Measurements from ENCODE around the gene MICU1.
A peak's percentile ranks its signal among the peaks of the same experiment; 100 is the strongest.

Gene MICU1

DNA sequence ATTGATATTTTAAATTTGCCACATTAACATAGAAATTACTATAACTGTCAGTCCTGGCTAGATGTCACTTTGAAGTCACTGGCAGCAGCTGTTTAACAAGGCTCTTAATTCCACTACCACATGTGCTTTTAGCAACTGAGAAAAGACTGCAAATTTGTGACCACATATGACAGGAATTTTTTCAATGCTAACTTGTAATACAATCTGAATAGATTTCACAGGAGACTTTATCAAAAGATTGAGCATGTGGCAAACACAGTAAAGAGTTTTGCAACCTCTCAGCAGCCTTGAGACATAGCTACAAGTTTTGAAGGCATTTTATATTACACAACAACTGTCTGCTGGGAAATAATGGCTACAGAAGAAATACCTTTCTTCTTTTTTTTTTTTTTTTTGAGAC lies 73.0 kb downstream of the MICU1 start:
- DNase-seq = peak; percentile 81

DNA sequence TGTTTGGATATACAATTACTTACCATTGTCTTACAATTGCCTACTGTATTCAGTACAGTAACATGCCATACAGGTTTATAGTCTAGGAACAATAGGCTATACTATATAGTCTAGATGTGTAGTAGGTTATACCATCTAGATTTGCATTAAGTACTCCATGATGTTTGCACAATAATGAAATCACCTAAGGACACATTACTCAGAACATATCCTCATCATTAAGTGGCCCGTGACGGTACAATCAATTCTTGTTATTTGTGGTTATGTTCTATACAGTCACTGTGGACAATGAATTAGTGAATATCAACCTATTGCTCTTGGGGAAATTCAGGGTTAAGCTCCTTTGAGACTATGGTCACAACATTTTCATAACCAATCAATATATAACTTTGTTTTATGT lies 75.6 kb downstream of the MICU1 start:
- no peak for DNase-seq

DNA sequence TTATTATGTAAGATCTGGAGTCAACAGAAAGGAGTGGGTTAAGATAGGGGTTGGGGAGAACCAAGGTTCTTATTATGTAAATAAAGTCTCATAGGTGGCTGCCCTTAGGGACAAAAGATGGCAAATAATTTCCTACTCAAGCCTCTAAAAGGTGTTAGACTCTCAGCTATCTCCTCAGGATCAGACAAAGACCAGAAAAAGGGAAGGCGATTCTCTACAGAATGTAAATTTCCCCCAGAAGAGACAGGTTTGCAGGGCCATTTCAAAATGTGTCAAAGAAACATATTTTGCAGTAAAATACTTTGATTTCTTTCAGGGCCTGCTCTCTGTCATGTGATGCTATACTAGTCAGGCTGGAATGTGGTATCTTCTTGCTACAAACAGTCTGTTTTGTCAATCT lies 80.3 kb downstream of the MICU1 start:
- DNase-seq = no peak

DNA sequence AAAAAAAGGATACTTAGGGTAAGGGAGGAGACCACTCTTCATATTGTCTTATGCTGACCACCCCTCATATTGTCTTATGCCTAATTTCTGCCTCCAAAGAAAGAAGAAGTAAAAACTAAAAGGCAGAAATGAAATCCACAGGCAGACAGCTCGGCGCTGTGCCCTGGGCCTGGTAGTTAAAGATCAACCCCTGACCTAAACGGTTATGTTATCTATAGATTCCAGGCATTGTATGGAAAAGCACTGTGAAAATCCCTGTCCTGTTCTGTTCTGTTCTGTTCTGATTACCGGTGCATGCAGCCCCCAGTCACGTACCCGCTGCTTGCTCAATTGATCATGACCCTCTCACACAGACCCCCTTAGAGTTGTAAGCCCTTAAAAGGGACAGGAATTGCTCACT lies 82.0 kb downstream of the MICU1 start:
- peak; percentile 56 for DNase-seq

DNA sequence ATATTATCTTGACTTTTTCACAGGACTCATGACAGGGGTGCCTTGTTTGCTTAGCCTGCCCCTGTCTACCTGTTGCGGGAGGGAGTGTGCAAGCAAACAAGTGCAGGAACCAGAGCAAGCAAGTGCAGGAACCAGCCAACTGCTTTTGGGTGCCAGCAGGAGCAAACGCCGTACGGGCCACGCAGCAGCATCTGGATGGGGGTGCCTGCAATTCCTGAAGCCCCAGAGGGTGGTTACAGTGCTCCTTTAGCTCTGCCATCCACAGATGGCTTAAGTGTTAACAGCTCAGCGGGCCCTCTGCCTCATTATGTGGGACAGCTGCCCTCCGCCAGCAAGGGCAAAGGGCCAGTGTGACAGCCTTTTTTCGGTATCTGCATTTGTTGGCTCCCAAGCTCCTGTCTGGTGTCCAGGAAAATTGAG lies 83.5 kb downstream of the MICU1 start:
- no peak for DNase-seq

DNA sequence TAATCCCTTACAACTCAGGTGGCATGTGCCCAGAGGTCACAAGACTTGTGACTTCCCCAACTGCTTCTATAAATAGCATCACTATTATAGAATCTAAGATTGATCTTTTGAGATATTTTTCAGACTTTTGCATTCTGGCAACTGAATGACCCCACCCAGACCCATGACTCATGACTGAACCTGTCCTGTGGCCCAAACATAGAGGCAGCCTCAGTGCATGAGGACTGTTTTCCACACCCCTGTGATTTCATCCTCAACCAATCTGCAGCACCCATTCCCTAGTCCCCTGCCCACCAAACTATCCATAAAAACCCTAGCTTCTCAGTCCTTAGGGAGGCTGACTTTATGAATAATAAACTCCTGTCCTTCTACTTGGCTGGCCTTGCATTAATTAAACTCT lies 84.5 kb downstream of the MICU1 start:
- no peak for DNase-seq

DNA sequence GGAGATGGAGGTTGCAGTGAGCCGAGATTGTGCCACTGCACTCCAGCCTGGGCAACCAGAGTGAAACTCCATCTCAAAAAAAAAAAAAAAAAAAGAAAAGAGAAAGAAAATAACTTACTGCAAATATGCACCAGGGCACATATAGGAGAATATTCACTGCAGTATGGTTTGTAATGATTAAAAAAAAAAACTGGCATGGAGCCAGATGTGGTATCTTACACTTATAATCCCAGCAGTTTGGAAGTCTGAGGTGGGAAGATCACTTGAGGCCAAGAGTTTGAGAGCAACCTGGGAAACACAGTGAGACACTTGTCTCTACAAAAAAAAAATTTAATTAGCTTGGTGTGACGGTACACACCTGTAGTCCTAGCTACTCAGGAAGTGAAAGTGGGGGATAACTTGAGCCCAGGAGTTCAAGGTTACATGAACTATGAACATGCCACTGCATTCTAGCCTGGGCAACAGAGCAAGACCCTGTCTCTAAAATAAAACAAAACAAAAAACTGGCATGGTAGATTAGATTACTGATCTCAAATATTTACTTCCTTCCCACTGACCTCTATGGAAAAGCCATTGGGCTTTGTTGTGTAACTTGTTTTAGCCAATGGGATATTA lies 85.6 kb downstream of the MICU1 start:
- no peak for DNase-seq

DNA sequence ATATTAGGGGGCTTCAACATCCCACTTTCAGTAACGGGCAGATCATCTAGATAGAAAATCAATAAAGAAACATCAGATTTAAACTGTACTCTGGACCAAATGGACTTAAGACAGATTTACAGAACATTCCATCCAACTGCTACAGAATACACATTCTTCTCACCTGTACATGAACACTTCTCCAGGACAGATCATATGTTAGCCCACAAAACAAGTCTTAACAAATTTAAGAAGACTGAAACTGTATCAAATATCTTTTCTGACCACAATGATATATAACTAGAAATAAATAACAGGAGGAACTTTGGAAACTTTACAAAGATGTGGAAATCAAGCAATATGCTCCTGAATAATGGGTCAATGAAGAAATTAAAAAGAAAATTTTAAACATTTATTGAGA lies 86.7 kb downstream of the MICU1 start:
- no peak for DNase-seq

DNA sequence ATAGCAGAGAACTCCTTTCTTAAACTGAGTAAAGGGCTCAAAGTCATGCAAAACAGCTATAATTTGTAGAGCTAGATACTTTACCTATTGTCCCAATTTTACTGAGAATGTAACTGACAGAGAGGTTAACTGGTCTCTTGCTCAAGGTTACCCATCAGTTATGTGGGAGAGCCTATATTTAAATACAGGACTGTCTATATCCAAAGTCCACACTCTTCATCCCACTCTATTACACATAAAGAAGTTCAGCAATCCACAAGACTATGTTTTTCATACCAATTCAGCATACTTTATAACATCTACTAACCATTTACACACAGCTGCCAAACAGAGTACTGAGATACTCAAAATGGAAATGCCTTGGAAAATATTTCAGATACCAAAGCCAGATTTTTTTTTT lies 100.2 kb downstream of the MICU1 start:
- no peak for DNase-seq

DNA sequence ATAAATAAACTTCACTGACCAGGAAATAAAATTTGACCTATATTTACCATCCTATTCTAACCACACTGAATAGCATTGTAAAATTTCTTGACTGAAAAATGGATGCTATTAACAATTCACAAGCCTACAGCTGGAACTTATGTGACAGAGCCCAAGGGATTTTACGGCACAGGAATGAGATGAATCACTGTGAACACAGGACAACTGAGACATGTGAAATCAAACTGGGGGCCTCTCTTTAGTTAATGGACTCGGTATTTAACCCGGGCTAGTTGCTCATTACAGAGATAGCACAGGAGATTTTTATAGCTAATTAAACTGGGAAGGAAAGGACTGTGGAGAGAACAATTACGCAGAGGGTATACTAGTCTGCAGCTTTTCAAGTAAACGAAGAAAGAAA lies 100.6 kb downstream of the MICU1 start:
- no peak for DNase-seq

DNA sequence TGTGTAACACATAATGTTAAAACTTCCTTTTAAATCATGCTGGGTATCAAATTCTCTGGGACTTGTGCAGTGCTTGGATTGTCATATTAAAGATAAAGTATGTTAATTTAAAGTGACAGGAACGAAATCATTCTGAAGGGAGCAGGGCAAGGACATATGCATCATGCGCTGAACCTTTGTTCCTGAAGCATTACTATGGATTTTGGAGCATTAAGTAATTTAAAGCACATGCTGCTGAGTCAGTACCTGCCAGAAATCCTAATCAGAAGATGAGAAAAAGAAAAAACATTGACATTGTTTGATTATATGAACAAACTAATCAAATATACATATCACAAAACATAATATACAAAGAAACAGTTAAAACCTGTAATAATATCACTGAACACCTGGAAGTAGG lies 101.4 kb downstream of the MICU1 start:
- DNase-seq = no peak

DNA sequence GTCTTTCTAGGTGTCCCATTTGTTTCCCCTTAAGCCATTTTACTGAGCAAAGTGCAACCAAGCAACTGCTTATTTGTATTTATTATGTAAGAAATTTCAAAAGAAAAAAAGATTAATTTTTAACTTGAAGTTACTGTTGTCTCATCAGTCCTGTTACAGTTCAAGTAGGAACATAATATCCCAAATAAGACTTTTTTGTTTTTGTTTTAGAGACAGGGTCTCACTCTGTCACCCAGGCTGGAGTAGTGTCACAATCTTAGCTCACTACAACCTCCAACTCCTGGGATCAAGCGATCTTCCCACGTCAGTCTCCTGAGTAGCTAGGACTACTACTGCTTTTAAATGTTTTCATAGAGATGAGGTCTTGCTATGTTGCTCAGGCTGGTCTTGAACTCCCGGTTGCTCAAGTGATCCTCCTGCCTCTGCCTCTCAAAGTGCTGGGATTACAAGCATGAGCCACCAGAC lies 101.9 kb downstream of the MICU1 start:
- DNase-seq = no peak

DNA sequence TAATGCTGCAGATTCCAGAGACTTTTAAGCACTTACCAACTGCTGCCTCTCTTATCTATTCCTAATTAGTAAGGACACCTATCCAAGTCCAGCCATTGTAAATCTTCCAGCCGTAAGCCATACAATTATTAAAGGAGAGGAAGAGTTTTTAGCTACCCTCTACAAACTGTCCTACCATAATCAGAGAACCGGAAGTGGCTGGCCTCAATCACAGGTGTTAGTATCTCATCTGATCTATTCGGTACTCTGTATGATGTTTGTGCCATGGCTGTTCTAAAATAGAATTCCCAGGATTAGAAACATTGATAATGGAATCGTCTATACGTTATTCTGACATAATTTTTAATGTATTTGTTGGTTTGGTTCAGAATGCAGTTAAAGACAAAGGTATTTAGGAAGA lies 102.8 kb downstream of the MICU1 start:
- DNase-seq = no peak

DNA sequence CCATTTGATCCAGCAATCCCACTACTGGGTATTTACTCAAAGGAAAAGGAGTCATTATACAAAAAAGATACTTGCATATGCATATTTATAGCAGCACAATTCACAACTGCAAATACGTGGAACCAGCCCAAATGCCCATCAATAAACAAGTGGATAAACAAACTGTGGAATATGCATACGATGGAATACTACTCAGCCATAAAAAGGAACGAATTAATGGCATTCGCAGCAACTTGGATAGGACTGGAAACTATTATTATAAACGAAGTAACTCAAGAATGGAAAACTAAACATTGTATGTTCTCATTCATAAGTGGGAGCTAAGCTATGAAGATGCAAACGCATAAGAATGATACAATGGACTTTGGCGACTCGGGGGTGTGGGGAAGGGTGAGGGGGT lies 108.6 kb downstream of the MICU1 start:
- DNase-seq = no peak

DNA sequence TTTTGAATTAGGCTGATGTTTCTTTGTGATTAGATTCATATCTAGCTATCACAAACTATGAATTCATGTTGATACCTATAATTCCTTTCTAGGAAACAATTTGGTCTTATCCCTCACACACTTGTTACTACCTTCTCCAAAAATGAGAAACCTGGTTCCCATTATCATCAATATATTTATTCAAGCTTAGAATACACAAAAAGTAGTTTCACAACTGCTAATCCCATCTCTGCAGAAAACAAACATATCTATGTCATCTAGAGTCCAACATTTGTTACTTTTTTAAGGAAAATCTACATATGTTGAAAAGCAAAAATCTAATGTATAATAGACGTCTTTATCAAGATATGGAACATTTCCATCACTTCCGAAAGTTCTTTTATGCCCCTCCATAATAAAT lies 110.4 kb downstream of the MICU1 start:
- DNase-seq = no peak

DNA sequence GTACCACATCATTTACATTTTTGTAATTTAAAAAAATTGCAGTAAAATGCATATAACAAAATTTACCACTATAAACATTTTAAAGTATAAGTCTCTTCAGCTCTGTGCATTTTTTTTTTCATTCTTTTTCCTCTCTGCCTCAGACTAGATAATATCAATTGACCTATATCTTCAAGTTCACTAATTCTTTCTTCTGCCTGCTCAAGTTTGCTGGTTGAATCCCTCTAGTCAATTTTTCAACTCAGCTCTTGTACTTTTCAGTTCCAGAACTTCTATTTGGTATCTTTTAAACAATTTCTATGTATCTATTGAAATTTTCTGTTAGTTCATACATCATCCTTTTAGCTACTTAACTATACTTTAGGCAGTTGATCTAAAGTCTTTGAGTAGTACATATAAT lies 112.0 kb downstream of the MICU1 start:
- no peak for DNase-seq

DNA sequence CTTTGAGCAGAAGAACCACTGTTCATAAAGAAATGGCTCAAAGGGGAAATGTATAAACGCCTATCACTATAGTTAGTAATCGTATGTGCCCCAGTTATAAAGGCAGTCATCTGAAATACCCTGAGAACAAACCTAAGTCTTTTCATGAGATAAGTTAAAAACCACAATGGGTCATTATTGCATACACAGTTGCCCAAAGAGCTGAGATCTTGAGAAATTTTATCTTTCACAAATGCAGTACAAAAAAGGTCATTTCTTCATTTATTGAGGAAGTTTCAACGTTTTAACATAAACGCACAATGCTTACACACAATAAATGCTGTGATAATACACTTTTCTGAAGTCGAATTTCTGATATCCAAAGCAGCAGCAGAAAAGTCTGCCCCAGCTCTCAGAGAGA lies 114.4 kb downstream of the MICU1 start:
- DNase-seq = peak; percentile 97

DNA sequence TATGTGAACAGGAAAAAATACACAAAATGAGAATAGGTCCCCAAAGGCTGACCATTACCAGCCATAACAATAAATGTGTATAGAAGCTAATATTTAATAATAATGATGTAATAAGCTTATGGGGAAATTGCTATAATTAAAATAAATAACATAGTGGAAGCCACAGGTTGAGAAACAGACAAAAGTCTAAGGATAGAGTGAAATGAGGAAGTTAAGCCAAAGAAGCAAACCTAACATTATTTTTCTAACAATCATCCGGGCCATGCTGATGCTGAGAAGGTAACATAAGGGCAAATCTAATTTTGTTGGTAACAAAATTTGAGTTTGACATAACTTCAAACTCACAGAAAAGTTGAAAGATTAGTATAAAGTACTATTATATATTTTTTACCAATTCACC lies 115.9 kb downstream of the MICU1 start:
- peak; percentile 82 for DNase-seq

DNA sequence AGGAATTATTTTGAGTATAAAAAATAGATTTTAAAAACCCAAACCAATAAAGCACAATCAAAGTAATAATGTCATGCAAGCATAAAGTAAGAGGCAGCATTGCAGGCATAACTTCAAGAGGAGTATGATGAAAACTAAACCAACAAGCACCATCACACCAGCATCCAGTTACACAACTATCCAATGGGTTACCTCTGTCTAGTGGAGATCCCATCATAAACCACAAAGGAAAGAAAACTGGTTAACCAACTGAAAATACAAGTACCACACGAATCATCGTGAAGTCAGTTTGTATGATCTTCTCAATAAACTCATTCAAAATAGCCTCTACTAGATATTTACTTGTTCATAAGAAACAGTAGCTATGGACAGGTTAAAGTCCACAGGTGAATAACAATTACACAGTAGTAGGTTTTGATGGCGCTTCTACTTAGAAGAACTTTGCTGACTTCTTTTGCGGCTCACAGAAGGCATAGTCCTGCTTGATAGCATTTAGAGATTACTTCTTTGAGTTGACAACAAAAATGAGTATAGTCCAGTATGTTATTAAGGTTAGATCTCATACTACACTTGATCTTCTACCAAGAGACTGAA lies 116.6 kb downstream of the MICU1 start:
- peak; percentile 76 for DNase-seq

DNA sequence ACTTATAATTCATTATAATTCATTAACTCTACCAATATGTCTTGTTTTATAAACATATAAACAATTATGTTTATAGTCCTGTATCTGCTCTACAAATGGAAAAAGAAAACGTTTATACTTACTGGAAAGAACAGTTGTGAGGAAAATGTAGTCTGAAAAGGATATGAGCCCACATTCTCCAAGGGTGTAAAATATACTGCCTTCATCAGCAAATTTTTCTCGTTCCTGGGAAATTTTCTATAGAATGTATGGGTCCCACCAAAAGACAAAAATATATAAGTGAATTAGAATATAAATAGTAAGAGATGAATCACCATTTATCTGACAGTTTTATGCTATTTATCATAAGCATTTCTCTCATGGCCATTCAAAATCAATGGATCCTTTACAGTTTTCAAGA lies 117.8 kb downstream of the MICU1 start:
- no peak for DNase-seq

DNA sequence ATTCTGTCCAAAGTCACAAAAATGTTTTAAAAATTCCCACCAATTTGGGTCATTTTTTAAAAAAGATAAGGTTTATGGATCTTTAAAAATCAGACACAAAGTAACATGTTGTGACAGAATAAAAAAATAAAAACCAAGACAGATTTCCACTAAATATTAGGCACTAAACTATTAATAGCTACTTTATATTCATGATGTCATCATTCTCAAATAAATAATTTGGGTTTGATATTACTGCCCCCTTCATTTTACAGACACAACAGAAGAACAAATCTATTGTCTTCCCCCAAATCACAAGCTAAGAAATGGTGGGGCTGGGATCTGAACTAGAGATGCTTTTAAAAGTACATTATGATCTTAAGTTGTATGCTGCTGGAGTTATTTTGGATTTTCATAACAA lies 119.4 kb downstream of the MICU1 start:
- no peak for DNase-seq

DNA sequence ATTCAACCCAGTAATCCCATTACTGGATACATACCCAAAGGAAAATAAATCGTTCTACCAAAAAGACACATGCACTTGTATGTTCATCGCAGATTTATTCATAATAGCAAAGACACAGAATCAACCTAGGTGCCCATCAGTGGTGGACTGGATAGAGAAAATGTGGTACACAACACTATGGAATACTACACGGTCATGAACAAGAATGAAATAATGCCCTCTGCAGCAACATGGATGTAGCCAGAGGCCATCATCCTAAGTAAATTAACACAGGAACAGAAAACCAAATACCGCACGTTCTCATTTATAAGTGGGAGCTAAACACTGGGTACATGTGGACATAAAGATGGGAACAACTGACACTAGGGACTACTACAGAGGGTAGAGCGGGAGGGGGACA lies 120.4 kb downstream of the MICU1 start:
- DNase-seq = no peak

DNA sequence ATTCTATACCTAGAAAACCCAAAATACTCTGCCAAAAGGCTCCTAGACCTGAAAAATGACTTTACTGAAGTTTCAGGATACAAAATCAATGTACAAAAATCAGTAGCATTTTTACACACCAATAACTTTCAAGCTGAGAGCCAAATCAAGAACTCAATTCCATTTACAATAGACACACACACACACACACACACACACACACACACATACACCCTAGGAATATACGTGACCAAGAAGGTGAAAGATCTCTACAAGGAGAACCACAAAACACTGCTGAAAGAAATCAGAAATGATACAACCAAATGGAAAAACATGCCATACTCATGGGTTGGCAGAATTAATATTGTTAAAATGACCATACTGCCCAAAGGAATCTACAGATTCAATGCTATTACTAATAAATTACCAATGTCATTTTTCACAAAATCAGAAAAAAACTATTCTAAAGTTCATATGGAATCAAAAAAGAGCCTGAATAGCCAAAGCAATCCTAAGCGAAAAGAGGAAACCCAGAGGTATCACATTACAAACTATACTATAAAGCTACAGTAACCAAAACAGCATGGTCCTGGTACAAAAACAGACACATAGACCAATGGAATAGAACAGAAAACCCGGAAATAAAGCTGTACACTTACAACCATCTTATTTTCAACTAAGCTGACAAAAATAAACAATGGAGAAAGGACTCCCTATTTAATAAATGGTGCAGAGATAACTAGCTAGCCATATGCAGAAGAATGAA lies 122.0 kb downstream of the MICU1 start:
- DNase-seq = no peak

DNA sequence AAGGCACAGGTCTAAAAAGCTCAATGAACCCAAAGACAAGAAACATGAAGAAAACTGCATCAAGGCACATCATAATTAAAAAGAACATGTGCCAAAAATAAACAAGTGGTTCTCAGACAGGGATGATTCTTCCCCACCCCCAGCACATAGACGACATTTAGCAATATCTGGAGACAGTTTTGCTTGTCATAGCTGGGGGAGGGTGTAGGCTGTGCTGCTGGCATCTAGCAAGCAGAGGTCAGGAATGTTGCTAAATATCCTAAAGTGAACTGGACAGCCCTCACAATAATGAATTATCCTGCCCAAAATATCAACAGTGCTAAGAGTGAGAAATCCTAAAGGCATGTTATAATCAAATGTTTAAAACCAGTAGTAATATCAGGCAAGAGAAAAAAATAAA lies 122.6 kb downstream of the MICU1 start:
- peak; percentile 81 for DNase-seq

DNA sequence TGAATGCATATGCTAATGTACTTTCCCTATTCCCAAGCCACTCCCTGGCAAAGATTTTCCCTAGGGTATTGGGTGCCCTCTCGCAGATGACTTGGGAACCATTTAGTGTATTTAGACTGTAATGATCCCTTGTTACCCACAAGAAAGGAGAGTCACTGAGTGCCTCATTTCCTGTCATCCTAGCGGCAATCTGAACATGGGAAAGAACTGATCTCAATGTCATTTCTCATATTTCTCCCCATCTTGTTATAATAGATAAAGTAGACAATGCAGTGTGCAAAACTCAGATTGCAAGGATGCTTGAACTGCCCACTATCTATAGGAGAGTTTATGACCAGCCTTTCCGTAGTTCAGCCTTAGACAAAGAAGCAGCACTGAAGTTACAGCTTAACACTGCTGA lies 123.3 kb downstream of the MICU1 start:
- no peak for DNase-seq

Measured in MV-4-11 (cell line).